Epithelial cell of proximal tubule (primary cell): Measurements from ENCODE around the gene TMEM178B. TPM values are rescaled to one million over a fixed set of nuclear protein-coding genes. Genes with fewer than 3 reads are reported as not detected.

Experiments
- DNase-seq: peaks from one replicate; pipeline ENCODE4 v3.0.0-alpha.2; 2011; ENCODE audit warnings: low read depth
- H3K4me3 ChIP-seq: 2 replicates; pipeline ENCODE4 v1.5.1; 2011; ENCODE audit warnings: low read depth, mild to moderate bottlenecking, low read length
- CTCF ChIP-seq: conservative IDR thresholded peaks from 2 replicates; pipeline ENCODE4 v1.5.1; 2012; ENCODE audit warnings: low read depth, mild to moderate bottlenecking, low read length
- total RNA-seq: library from RNA; depleted of rRNA; stranded (reverse); fragments of >200 nt; gene quantifications from 2 replicates; pipeline ENCODE4 v1.2.3, GENCODE V29; 2015

Gene TMEM178B
- total RNA-seq, 1 donor from 2014 or later, result 3.1 TPM

DNA sequence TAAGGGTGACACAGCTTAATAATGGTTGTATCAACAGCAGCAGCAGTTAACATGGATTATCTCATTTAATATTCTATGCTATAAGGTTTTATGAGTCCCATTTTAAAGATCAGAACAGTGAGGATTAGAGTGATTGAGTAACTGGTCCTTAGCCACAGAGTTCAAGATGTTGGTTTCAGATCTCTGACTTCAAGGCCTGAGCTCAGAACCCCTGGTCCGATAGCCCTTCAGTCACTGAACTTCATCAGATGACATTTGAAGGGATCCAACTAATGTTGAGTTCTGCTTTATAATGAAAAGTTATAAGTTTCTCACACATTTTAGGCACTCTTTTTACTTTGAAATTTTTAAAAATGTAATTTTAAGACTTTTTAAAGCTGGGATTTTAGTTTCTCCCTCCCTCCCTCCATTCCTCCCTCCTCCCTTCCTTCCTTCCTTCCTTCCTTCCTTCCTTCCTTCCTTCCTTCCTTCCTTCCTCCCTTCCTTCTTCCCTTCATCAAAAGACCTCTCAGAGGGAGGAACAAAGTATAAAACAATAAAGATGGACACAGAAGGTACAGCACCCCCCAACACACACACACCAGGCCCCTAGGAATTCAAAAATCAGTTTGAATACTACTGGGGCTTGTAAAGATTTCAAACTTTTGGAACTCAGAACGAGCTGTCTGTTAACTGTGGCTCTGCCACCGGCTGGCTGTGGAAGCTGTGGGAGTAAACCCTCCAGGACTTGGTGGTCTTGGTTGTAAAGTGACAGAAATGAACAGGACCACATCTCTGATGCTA lies 270.5 kb downstream of the TMEM178B start:
- DNase-seq, result no peak
- H3K4me3 ChIP-seq, result no peak overlapping the region
- no peak for TF ChIP-seq CTCF

- TF ChIP-seq CTCF, result no peak
- H3K4me3 ChIP-seq, result no peak overlapping the region
- no peak for DNase-seq
Measured at GRCh38 chr7:141348728-141349127, 274.9 kb downstream of the TMEM178B start.

DNA sequence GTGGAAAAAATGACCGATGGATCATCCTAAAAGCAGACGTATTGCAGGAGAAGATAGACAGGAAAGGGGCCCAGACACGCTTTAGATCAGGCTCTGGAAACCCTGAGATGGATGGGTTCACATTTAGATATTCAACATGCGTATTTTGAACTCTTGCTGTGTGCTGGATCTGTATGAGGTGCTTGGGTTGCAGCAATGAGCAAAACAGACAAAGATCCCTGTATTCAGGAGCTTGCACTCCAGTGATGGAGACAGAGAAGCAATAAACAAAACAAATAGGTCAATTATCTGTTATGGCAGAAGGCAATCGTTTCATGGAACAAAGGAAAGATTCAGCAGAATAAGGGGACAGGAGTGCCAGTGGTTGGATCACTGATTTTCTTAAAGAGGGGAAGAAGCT lies 275.5 kb downstream of the TMEM178B start:
- no peak for TF ChIP-seq CTCF
- no peak overlapping the region for H3K4me3 ChIP-seq
- no peak for DNase-seq

- no peak overlapping the region for H3K4me3 ChIP-seq
- no peak for DNase-seq
- TF ChIP-seq CTCF, result no peak
Measured at GRCh38 chr7:141349804-141350203, 275.9 kb downstream of the TMEM178B start.

DNA sequence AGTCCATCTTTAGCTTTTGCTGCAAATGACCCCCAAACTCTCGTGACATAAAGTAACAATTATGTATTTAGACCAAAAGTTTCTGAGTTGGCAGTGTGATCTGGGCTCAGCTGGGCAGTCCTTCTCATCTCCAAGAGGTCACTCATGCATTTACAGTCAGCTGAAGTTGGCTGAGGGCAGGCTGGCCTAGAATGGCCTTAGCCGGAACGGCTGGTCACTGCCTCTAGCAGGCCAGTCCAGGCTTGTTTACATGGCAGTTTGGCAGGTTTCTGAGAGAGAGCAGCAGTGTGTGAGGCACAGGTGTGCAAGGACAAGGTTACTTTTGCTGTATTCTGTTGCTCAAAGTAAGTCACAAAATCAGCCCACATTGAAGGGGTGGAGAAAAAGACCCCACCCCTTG lies 277.3 kb downstream of the TMEM178B start:
- TF ChIP-seq CTCF, result no peak
- no peak for DNase-seq

DNA sequence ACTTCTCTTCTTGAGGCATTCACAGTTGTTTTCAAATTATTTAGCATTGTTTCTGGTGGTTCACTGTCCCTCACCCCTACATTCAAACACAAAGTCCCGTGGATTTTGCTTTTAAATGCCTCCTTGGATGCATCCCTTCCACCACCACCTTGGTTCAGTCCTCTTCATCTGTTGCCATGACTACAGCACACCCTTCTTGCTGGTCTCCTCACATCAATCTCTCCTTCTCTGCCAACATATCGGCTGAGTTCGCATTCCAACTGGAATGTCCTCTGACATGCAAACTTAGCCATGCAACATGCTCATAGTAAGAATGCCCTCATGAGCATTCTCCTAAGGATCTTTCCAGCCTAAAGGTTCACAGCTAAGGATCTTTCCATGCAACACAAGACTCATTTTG lies 279.1 kb downstream of the TMEM178B start:
- no peak for TF ChIP-seq CTCF
- no peak for DNase-seq
- H3K4me3 ChIP-seq, result no peak overlapping the region

More for the DNA sequence above, 277.3 kb downstream of the TMEM178B start:
- H3K4me3 ChIP-seq, result no peak overlapping the region

DNA sequence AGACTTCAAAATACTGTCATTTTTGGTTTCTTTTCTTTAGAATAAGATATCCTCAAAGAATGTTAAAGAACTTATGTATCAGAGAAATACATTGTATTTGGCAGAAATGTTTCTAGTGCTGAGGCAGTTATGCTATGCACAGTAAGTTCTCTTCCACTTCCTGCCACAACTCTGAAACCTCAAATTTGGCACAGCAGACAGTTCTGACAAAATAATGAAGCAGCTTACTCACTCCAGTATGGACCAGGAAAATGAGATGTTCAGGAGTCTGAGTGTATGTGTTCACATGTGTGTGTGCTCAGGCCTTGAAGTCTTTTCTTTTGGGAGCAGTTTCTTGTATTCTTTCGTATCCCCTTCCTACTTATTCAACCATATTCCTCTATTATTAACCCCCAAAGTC lies 280.4 kb downstream of the TMEM178B start:
- DNase-seq, result no peak
- no peak overlapping the region for H3K4me3 ChIP-seq
- no peak for TF ChIP-seq CTCF
